Measurements from ENCODE around the gene CNNM4. TPM values are rescaled to one million over a fixed set of nuclear protein-coding genes. Genes with fewer than 3 reads are reported as not detected.

CNNM4 gene
- total and polyA plus RNA-seq, 4 donors, result 0.82 to 2.3 (median 2.1) TPM

- WGBS, result 70% methylated on average over 6 of the region's 6 CpGs
- no peaks in the 10 kb centered on the region for H3K9me3 ChIP-seq (ENCODE audit: control insufficient read depth in 4 of 4, low read length in 3 of 4)
- H3K36me3 ChIP-seq (ENCODE audit: control insufficient read depth in 4 of 4, insufficient read depth in 3 of 4, low read depth in 1 of 4, low read length in 3 of 4), result no peaks in the 10 kb centered on the region
- H3K9ac ChIP-seq (ENCODE audit: low read depth in 1 of 2, low read length in 2 of 2), result no peak overlapping the region
- no peak overlapping the region for H3K4me3 ChIP-seq (ENCODE audit: low read depth in 1 of 3, low read length in 3 of 3)
- no peaks in the 10 kb centered on the region for H3K27me3 ChIP-seq (ENCODE audit: control insufficient read depth in 4 of 4, insufficient read depth in 4 of 4, low read length in 3 of 4)
- no peak for DNase-seq (ENCODE audit: low spot score)
- no peaks in the 10 kb centered on the region for H3K4me1 ChIP-seq (ENCODE audit: control insufficient read depth in 4 of 4, insufficient read depth in 4 of 4, low read length in 3 of 4)
- TF ChIP-seq NR2F2 (IDR thresholded peaks at IDR 0.05) (no peak), REST (IDR thresholded peaks at IDR 0.05) (no peak), GABPA (IDR thresholded peaks at IDR 0.05 in 1 of 2, conservative IDR thresholded peaks at IDR 0.05 in 1 of 2) (no peak), MAX (IDR thresholded peaks at IDR 0.05) (no peak), TAF1 (conservative IDR thresholded peaks at IDR 0.05) (no peak), SP1 (IDR thresholded peaks at IDR 0.05) (no peak), FOXA2 (IDR thresholded peaks at IDR 0.05) (no peak), HNF4G (IDR thresholded peaks at IDR 0.05) (no peak), HNF4A (conservative IDR thresholded peaks at IDR 0.05) (no peak), RAD21 (IDR thresholded peaks at IDR 0.05) (no peak), RXRA (IDR thresholded peaks at IDR 0.05) (no peak), FOXA1 (IDR thresholded peaks at IDR 0.05) (no peak), CTCF (IDR thresholded peaks at IDR 0.05; ENCODE audit: low read depth, low read length, missing input control) (no peak), EGR1 (IDR thresholded peaks at IDR 0.05; ENCODE audit: low read depth in 2 of 2) (no peak), YY1 (IDR thresholded peaks at IDR 0.05) (no peak), JUND (IDR thresholded peaks at IDR 0.05) (no peak), ZBTB33 (IDR thresholded peaks at IDR 0.05) (no peak)
- TF ChIP-seq, protein P1, sequence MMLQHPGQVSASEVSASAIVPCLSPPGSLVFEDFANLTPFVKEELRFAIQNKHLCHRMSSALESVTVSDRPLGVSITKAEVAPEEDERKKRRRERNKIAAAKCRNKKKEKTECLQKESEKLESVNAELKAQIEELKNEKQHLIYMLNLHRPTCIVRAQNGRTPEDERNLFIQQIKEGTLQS (IDR thresholded peaks at IDR 0.05), result no peak
- no peak overlapping the region for H3K27ac ChIP-seq (ENCODE audit: low read depth in 1 of 2, low read length in 2 of 2)
Observed at GRCh38 chr2:96747061-96747617, 13.6 kb upstream of the CNNM4 start.
